Measurements from ENCODE around the gene PDE10A.
"Not testable (repeated sequence)": the region's sequence is repeated elsewhere in the genome, so short reads cannot be mapped to it uniquely, and the experiment has no call there.

PDE10A gene

DNA sequence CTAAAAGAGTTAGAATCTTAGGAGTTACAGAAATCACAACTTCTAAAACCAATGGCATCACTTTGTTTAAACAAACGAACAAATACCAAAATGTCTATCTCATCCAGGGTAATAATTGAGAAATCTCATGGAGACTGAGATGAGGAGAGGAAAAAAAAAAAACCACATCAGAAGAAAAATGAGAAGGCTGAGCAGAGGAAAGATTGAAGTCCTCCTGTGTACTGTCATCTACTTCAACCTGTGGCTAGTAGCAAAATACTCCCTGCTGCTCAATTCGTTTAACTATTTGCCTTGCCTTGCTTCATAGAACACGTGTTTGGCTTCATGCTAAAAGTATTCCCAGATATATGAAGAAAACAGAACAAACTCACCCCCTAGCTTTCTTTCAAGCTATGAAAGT, 143.7 kb downstream of the PDE10A start:
- DNase-seq: no peak

DNA sequence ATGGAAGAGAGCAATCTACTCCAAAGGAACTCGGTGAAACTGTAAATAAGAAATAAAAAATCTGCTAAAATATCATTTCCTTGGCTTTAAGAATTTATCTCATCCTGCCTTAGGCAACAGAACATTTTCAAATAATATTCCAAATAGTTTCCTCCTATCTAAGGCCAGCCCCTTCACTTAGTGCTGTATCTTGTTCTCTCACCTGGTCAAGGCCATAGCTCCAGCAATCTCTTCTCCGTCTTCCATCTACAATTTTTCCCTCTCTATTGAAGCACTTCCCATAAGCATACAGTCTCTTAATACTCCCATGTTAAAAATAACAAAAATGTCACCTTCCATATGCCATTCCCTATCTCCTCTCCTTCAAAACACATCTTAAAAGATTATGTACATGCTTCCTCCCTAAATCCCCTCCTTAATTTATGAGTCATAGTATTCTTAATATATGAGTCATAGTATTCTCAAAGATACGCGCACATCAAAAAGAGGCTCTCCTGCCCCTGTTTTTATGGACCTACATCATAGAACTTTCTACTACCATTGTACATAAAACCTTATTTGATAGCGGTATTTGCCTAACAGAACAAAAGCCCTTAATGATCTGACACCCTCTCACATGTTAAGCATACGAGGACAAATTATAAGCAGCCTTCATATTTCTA, 146.9 kb downstream of the PDE10A start:
- no peak for DNase-seq

DNA sequence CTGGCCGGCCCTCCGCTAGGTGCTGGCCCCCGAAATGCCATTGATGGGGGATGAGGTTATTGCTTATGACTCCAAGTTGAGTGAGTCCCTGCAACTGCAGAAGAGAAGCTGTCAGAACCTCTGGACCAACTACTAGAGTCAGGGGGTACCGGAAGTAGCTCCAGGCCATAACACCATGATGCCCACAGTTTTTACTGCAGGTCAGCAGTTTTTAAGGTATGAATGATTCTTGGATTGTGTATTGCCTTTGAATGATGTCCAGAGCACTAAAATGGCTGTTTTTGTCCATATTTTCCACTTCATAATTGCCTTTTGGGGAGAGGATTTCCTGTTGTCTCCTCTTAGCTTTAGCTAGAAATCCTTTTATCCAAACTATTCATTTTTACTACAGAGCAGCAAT, 148.4 kb downstream of the PDE10A start:
- no peak for DNase-seq

DNA sequence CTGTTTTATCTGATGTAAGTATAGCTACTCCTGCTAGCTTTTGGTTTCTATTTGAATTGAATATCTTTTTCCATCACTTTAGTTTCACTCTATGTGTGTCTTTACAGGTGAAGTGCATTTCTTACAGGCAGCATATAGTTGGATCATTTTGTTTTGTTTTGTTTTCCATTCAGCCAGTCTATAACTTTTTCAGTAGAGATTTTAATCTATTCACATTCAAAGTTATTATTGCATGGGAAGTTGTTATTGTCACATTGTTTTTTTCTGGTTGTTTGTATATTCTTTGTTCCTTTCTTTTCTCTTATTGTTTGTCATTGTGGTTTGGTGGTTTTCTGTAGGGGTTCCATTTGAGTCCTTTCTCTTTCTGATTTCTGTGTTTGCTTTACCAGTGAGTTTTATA, 151.2 kb downstream of the PDE10A start:
- no peak for DNase-seq

DNA sequence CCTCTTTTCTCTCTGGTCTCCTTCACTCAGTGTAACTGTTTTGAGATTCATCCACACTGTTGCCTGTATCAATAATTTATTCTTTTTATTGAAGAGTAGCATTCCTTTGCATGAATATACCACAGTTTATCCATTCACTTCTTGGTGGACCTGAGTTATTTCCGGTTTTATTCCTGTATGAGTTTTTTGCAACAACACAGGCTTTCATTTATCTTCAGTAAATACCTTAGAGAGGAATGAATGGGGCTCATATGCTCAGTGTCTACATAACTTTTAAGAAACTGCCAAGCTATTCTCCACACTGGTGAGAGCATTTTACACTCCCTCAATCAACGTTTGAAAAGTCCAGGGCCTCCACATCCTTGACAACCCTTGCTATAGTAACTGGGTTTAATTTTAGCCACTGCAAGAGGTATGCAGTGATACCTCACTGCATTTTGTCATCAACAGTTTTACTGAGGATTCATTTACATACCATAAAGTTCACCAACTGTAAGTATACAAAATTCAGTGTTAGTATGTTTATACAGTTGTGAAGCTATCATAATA, 154.6 kb downstream of the PDE10A start:
- no peak for DNase-seq

DNA sequence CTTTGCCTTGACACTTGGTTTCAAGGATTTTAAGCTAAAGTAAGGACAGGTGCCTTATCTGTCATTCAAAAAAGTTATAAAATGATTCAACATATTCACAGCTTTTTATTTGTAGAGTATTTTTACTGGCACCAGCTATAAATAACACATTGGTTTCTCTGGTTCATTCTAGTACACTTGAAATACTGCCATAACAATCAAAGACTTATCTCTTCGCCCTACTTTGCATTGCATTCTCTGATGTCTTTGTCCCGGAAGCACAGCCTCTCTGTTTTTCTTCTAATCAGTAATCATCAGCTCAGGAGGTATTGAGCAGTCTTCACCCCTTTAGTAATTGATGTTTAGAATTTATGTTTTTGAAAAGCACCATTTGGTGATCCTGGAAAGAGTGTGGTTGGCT, 156.4 kb downstream of the PDE10A start:
- DNase-seq: no peak

DNA sequence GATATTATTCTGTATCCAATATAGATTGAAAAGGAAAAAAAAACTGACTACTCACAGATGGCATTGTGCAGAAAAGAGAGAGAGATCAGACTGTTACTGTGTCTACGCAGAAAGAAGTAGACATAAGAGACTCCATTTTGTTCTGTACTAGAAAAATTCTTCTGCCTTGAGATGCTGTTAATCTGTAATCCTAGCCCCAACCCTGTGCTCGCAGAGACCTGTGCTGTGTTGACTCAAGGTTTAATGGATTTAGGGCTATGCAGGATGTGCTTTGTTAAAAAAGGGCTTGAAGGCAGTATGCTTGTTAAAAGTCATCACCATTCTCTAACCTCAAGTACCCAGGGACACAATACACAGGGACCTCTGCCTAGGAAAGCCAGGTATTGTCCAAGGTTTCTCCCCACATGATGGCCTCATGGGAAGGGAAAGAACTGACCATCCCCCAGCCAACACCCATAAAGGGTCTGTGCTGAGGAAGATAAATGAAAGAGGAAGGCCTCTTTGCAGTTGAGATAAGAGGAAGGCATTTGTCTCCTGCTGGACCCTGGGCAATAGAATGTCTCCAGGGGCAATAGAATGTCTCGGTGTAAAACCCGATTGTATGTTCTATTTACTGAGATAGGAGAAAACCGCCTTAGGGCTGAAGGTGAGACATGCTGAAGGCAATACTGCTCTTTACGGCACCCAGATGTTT, 162.7 kb downstream of the PDE10A start:
- not testable (repeated sequence) for DNase-seq

DNA sequence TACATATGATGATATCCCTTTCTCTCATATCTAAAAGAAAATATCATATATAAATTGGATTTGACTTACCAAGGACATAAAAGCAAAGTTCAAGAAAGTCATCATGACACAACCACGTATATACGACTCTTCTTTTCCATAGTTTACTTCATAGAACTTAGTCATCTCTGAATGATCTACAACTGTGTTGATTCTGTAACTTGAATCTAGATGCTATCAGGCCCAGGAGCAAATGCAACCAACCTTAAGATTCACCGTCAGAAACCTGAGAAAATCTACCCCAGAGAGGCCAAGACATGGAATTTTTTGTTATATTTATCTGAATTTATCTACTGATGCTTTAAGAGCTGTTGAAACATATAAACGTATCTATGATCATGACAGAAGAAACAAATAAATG, 165.6 kb downstream of the PDE10A start:
- DNase-seq: no peak

DNA sequence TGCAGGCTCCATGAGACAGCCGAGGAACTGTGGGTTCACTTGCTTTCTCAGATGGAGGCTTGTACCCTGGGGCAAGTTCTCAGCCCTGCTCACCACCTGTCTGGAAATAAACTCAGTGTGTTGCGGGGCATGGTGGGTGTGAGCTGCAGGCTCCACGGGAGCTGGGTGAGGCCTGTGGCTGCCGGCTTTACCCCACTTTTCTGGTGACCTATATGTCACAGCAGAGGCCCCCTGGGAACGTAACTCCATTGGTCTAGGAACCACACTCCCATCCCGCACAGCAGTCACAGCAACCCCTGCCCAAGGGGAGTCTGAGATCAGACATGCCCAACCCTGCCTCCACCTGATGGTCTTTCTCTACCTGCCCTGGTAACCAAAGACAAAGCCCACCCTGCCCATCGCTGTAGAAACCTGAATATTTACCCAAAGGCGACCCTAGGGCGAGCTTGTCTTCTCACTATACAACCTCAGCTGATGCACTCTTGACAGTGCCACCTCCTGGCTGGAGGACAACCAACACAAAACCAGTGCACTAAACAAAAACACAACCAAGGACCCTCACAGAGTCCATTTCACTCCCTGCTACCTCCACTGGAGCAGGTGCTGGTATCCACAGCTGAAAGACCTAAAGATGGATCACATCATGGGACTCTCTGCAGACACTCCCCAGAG, 174.3 kb downstream of the PDE10A start:
- no peak for DNase-seq

DNA sequence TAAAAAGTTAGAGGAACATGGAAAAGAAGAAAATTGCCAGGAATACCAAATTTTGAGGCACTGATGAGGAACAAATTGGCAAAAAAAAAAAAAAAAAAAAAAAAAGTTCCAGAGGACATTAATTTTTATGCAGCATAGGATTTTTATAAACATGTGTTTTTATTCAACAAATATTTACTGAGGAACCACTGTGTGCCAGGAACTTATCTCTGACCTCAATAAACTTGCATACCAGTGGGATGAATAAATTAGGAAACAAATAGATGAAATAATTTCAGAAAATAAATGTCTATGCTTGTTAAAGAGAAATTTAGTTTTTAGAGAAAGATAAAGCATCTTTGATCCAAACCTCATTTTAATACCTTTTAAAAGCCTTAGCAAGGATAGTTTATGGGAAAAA, 175.1 kb downstream of the PDE10A start:
- no peak for DNase-seq

DNA sequence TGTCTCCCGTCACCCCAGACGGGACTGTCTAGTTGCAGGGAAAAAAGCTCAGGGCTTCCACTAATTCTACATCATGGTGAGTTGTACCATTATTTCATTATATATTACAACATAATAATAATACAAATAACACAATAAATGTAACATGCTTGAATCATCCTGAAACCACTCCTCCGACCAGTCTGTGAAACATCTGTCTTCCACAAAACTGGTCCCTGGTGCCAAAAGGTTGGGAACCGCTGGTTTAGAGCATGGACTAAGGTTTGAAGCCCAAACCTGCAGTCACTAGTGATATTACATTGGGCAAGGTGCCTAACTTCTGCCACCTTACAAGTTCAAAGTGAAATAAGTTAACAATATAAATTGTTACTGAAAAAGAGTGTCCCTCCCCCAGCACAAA, 175.7 kb downstream of the PDE10A start:
- no peak for DNase-seq

DNA sequence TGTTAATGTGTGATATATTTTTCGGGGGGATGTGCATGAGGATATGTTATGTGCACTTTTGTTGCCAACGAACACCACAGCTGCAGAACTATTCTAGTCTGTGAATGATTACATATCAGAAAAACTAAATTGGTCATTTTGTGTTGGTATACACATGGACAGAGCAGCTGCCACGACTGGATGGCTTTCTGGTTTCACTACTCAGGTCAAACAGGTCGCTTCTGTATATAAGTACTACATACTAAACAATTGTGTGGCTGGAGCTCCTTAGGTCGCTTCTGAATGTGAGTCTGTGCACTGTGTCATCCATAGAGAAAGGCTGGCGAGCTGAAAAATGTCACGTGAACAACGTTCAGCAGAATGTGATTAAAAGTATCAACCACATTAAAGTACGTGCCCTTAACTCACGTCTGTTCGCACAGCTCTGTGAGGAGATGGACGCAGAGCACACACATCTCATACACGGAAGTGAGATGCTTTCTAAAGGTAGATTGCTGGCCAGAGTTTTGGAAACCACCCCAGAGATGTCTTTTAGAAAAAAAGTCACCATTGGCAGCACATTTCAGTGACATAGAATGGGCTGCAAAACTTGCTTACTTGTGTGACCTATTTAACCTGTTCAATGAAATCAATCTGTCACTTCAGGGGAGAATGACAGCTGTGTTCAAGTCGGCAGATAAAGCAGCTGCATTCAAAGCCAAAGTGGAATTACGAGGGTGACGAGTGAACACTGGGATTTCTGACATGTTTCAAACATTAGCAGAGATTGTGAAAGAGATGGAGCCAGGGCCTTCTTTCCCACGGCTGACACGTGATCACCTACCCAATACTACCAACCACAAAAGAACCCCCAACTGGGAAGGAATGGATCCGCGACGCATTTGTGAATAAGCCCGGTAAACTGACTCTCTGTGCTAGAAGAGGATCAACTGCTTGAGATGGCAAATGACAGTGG, 176.6 kb downstream of the PDE10A start:
- DNase-seq: no peak

DNA sequence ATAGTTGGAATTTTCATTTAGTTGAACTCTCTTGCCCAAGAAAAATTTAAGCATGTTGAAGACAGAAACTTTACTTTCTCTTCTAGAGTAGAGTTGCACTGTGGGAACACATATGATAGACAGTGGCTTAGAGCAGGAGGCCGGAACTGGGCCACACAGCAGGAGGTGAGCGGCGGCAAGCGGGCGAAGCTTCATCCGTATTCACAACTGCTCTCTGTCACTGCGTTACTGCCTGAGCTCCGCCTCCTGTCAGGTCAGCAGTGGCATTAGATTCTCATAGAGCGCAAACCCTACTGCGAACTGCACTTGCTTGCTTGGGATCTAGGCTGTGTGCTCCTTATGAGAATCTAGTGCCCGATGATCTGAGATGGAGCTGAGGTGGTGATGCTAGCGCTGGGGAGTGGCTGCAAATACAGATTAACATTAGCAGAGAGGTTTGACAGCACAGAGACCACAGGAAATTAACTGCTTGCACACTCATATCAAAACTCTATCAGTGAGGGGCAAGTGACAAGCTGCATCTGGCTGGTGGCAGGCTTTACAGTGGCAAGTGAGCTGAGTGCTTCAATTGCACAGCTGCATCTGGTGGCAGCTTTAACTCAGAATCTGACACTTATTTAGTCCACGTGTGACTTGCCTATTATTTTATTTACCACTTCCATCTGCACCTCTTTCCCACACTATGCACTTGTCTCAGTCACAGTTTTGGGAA, 178.7 kb downstream of the PDE10A start:
- no peak for DNase-seq

DNA sequence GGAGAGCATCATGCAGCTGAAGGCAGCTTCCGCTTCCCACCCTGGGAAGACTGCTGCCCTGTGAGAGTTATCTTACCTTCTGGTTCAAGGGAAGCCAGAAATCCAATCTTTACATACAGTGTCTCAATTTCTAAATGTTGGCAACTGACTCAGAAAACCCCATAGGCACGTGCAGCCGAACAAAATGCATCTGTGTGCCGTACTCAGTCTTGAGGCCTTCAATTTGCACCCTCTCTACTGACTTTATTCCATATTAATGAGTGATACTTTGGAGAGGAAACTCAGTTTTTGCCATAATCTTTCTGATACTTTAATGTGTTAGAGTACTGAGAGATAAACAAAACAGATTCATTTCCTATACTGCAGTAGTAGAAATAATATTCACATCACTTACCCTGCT, 181.1 kb downstream of the PDE10A start:
- no peak for DNase-seq

DNA sequence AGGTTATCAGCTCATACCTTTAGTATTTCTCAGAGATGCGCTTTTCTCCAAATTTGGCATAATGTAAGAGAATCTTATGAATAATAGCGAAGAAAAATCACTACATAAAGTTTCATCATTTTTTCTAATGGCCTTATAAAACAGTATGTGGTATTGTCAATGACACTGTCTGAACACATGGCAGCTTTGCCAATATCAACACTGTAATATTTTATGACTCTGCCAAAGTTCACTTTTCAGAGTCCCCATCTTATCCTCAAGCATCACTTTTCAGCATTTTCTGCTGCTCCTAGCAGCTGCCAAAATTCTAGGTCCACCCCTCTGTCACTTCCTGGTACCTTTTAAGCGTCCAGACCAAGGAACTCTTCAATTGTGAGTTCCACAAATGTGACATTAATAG, 182.1 kb downstream of the PDE10A start:
- no peak for DNase-seq

DNA sequence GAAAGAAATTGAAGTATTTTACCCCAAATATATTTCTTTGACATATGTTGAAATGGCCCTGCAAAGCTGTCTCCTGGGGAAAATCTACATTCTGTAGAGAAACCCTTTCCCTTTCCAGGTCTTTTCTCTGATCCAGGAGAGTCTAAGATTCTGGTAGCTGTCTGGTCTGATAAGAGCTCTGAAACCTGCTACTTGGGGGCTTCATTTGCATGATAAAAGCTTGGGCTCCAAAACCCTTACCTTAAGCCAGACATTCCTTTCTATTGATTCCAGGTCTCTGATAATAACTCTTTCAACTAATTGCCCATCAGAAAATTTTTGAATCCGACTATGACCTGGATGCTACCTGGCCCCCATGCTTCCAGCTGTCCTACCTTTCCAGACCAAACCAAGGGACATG, 184.5 kb downstream of the PDE10A start:
- DNase-seq: no peak

DNA sequence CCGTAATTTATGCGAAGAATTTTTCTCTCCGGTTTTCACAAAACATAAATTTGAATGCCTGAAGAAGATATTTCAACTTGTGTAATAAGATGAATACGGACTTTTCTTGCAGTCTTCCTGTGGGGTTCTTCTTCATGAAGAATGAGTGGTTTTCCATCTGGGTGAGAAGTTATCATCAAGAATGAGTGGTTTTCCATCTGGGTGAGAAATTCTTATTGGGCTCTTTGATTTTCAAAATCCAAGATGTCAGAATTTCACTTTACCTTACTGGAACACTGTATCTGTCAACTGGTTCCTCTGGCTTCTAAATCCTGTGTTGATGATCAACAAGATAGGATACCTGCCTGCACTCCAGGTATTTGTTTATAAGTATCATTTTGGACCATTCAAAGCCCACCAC, 193.6 kb downstream of the PDE10A start:
- DNase-seq: no peak

DNA sequence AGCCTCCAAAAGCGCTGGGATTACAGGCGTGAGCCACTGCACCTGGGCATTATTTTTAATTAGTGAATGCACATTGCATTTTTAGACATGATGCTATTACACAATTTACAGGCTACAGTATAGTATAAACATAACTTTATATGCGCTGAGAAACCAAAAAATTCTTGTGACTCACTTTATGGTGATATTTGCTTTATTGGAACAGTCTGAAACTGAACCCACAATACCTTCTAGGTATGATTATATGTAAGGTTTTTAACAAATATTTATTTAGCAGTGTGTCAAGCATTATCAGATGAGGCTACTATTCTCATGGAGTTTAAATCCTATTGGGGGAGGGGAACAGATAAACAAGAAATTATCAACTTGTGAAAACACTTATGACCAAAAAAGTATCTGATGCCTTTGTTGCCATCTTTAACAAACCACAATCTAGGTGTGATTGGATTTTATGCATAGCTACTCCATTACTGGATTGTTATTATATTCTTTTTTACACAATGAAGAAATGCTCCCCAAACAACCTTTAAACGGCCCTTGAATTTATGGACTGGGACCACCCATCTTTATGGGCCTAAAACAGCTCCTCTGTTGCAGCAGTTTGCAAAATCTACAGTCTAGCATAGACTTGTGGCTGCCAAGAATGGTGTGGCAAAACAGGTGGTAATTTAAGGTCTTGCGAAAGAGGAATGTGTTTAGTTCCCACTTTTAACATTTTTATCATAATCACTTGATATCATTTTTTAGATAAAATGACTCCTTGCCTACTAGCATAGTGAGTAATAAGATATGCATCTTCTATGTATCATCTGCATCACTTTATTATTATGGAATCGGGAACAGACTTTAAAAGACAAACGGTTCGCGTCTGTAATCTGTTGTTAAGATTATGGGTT, 194.5 kb downstream of the PDE10A start:
- DNase-seq: no peak

DNA sequence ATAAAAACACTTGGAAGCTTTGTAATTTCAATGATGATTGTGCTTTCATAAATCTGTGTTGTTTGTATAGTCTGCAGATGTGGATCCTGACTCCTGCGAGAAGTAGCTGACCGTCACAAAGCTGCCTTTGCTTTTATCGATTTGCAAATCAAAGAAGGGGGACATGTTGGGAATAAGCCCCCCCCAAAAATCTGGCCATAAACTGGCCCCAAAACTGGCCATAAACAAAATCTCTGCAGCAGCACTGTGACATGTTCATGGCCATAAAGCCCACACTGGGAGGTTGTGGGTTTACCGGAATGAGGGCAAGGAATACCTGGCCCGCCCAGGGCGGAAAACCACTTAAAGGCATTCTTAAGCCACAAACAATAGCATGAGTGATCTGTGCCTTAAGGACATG, 199.5 kb downstream of the PDE10A start:
- DNase-seq: not testable (repeated sequence)

DNA sequence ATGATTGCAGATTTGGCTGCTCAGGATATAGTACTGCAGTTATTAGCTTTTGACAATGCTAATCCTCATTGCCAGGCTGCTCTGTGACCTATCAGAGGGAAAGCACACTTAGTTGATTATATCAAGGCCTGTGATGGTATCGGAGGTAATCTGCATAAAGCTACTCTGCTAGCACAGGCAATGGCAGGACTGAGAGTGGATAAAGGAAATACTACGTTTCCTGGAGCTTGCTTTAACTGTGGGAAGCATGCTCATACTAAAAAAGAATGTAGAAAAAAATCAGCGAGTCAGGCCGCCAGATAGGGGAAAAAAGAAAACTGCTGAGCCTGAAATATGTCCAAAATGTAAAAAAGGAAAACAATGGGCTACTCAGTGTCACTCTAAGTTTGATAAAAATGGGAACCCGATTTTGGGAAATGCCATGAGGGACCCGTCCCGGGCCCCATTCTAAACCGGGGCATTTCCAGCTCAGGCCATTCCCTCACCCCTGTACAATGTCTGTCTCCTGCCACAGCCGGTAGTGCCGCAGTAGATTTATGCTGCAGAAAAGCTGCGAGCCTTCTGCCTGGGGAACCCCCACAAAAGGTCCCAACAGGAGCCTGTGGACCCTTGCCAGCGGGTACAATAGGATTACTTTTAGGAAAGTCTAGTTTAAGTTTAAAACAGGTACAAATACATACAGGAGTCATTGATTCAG, 203.3 kb downstream of the PDE10A start:
- not testable (repeated sequence) for DNase-seq

DNA sequence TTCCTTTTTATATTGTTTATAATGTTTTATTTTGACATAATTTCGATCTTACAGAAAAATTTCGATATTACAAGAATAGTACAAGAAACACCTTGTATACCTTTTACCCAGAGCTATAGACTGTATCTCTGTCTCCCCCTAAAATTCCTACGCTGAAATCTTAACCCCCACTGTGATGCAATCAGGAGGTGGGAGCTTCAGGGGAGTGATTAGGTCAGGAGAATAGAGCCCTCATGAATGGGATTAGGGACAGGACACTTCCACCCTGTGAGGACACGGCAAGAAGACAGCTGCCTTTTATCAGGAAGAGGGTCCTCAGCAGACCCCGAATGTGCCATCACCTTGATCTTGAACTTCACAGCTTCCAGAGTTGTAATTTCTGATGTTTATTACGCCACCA, 204.9 kb downstream of the PDE10A start:
- DNase-seq: no peak

All from DMS 273 treated with DMSO at 0.1 percent for 48 hours (cell line).